K562 (cell line): Measurements from ENCODE around the gene PHF12. TPM values are rescaled to one million over a fixed set of nuclear protein-coding genes. Genes with fewer than 3 reads are reported as not detected.
A peak's percentile ranks its signal among the peaks of the same experiment; 100 is the strongest.

Experiments
- ATAC-seq: fragments of 200-7000 bp; cut with Tn5 transposase; 3 replicates; pipeline ENCODE4 v1.9.1; 2020; ENCODE audit warnings: moderate library complexity
- BruUV-seq: library from RNA; stranded (reverse); fragments of 400-500 nt; replicated peaks from 2 replicates; lab custom pipeline; 2021; lab: Mats Ljungman, UMichigan
- CTCF ChIA-PET: fragments of 300-600 bp; formaldehyde crosslinking; extraction: SDS; loops from one replicate; lab custom pipeline; 2021; ENCODE audit warnings: low intra/inter-chr PET ratio; lab: Yijun Ruan, JAX
- POLR2A ChIA-PET: fragments of 300-600, 350-650 bp; sonication (Branson Sonifier 250); formaldehyde crosslinking; extraction: SDS; loops from one replicate; lab custom pipeline; 2021; ENCODE audit warnings: antibody characterized with exemption, inconsistent platforms; lab: Yijun Ruan, JAX
- DNase-seq, 4 experiments: peaks; one replicate each; pipeline versions ENCODE4 v3.0.0 to v3.0.0-alpha.2; 2011 to 2018; ENCODE audit warnings: low spot score in 3 of 4, mixed read lengths in 3 of 4; ENCODE audit errors: extremely low read depth in 1 of 4
- FAIRE-seq: peaks from 2 replicates; lab custom pipeline; 2011; peaks lifted over from hg19 to GRCh38; lab: Jason Lieb, UNC
- H2AFZ ChIP-seq: 2 replicates; pipeline ENCODE4 v1.6.0; 2011; ENCODE audit warnings: low read depth, low read length, control low read depth, inconsistent platforms
- H3K27ac ChIP-seq: fragments of 200-600 bp; 3 replicates; pipeline ENCODE4 v1.8.0; 2011; ENCODE audit warnings: low read depth, mild to moderate bottlenecking, control low read depth, inconsistent platforms, low read length, moderate library complexity, mixed read lengths; ENCODE audit errors: extremely low read depth
- H3K27me3 ChIP-seq, 2 experiments: fragments of 300-600 bp in 1 of 2; 2 replicates in 1 of 2; 3 replicates in 1 of 2; pipeline versions ENCODE4 v1.6.0 to v1.8.0; 2011; ENCODE audit warnings: inconsistent platforms in 2 of 2, low read length in 2 of 2, mild to moderate bottlenecking in 1 of 2, mixed read lengths in 1 of 2, moderate library complexity in 1 of 2; ENCODE audit not compliant: control insufficient read depth in 2 of 2, insufficient read depth in 2 of 2
- H3K36me3 ChIP-seq: fragments of 300-600 bp; 3 replicates; pipeline ENCODE4 v1.8.0; 2011; ENCODE audit warnings: mild to moderate bottlenecking, low read length, inconsistent platforms; ENCODE audit not compliant: control insufficient read depth, insufficient read depth
- H3K4me1 ChIP-seq, 2 experiments: fragments of 200-600 bp in 1 of 2; replicated peaks in 1 of 2; 2 replicates in 1 of 2; 3 replicates in 1 of 2; pipeline versions ENCODE4 v1.5.1 to v1.8.0; 2011; ENCODE audit warnings: inconsistent platforms in 2 of 2, low read length in 2 of 2, mild to moderate bottlenecking in 1 of 2, mixed read lengths in 1 of 2, moderate library complexity in 1 of 2; ENCODE audit not compliant: control insufficient read depth in 2 of 2, insufficient read depth in 2 of 2
- H3K4me2 ChIP-seq: 2 replicates; pipeline ENCODE4 v1.6.1; 2011; ENCODE audit warnings: low read length, control low read depth, inconsistent platforms, mixed read lengths; ENCODE audit not compliant: insufficient read depth
- H3K4me3 ChIP-seq: fragments of 200-600 bp; sonication (generic), shearing (Covaris generic); 2 replicates; pipeline ENCODE4 v1.5.1; 2016; ENCODE audit warnings: control low read depth, inconsistent platforms
- H3K79me2 ChIP-seq: fragments of 200-600 bp; 3 replicates; pipeline ENCODE4 v1.8.0; 2011; ENCODE audit warnings: low read length, inconsistent platforms; ENCODE audit not compliant: control insufficient read depth, insufficient read depth
- H3K9ac ChIP-seq, 2 experiments: 2 replicates each; pipeline versions ENCODE4 v1.6.0 to v1.6.1; 2011; ENCODE audit warnings: low read depth in 2 of 2, low read length in 2 of 2, control low read depth in 1 of 2, inconsistent platforms in 1 of 2, mild to moderate bottlenecking in 1 of 2, mixed read lengths in 1 of 2; ENCODE audit not compliant: insufficient read depth in 1 of 2
- H3K9me1 ChIP-seq: one replicate; pipeline ENCODE4 v1.6.0; 2011; ENCODE audit warnings: inconsistent platforms, mild to moderate bottlenecking, low read length, moderate library complexity; ENCODE audit not compliant: control insufficient read depth, insufficient read depth
- H3K9me3 ChIP-seq: replicated peaks from 2 replicates; pipeline ENCODE4 v1.5.1; 2011; ENCODE audit warnings: low read depth, low read length, inconsistent platforms; ENCODE audit not compliant: control insufficient read depth, insufficient read depth
- H4K20me1 ChIP-seq: replicated peaks from 2 replicates; pipeline ENCODE4 v1.6.1; 2011; ENCODE audit warnings: low read length, inconsistent platforms, mixed read lengths; ENCODE audit not compliant: control insufficient read depth, insufficient read depth
- AFF4 ChIP-seq: sonication (generic); formaldehyde crosslinking; IDR thresholded peaks from 2 replicates; pipeline ENCODE4 v1.8.0; 2023; ENCODE audit warnings: mild to moderate bottlenecking, missing genetic modification reagents
- FOXK2 ChIP-seq, 2 experiments: fragments of 450-650 bp; IDR thresholded peaks in 1 of 2; conservative IDR thresholded peaks in 1 of 2; 2 replicates each; pipeline ENCODE4 v1.6.1; 2016; ENCODE audit warnings: low read depth in 2 of 2, mild to moderate bottlenecking in 1 of 2
- MAFF ChIP-seq: IDR thresholded peaks from 2 replicates; pipeline ENCODE4 v1.6.1; 2012; ENCODE audit warnings: low read length, improper control_type of control experiment
- RBBP5 ChIP-seq: fragments of 200-600 bp; sonication (generic); IDR thresholded peaks from 2 replicates; pipeline ENCODE4 v1.6.1; 2012; ENCODE audit warnings: borderline replicate concordance, mild to moderate bottlenecking, low read length, control low read depth, inconsistent platforms; ENCODE audit not compliant: insufficient read depth, poor library complexity, severe bottlenecking
- RFX1 ChIP-seq: fragments of 450-650 bp; IDR thresholded peaks from 2 replicates; pipeline ENCODE4 v1.6.1; 2016; ENCODE audit warnings: mild to moderate bottlenecking, moderate library complexity
- RHOXF2B ChIP-seq: fragments of 250-450 bp; sonication (Bioruptor Pico); conservative IDR thresholded peaks from 2 replicates; pipeline ENCODE4 v1.5.1; 2021
- SMARCB1 ChIP-seq: IDR thresholded peaks from 2 replicates; pipeline ENCODE4 v1.6.1; 2011; ENCODE audit warnings: improper control_type of control experiment, low read depth; ENCODE audit not compliant: insufficient read length
- SMARCC2 ChIP-seq: fragments of 450-650 bp; IDR thresholded peaks from 2 replicates; pipeline ENCODE4 v1.6.1; 2017; ENCODE audit warnings: antibody characterized with exemption, moderate library complexity, mild to moderate bottlenecking, low read depth
- SPI1 ChIP-seq: IDR thresholded peaks from 2 replicates; pipeline ENCODE4 v1.6.1; 2011; ENCODE audit warnings: low read depth, low read length, control low read depth, borderline replicate concordance
- TRIM24 ChIP-seq, 2 experiments: fragments of 450-650 bp; IDR thresholded peaks; 2 replicates each; pipeline ENCODE4 v1.6.1; 2016
- ZNF449 ChIP-seq: fragments of 250-450 bp; sonication (Bioruptor Pico); IDR thresholded peaks from 2 replicates; pipeline ENCODE4 v1.8.0; 2022; ENCODE audit warnings: moderate library complexity, mild to moderate bottlenecking, inconsistent platforms
- ZNF780A ChIP-seq: fragments of 250-450 bp; sonication (Bioruptor Pico); IDR thresholded peaks from 2 replicates; pipeline ENCODE4 v1.5.0; 2021; ENCODE audit warnings: mild to moderate bottlenecking
- WGBS: fragments of 100-300 bp; shearing (Covaris generic); methylation state at CpG from one replicate; pipeline ENCODE4 v1.1.6; 2016; ENCODE audit warnings: low coverage, mixed read lengths; ENCODE audit not compliant: insufficient coverage; ENCODE audit errors: missing lambda C conversion rate; 5-methylcytosine and 5-hydroxymethylcytosine counted together
- in situ Hi-C: fragments of 300-500 bp; cut with MboI; formaldehyde crosslinking; loops from 4 replicates; pipeline ENCODE4 v1.15.0; 2018; ENCODE audit warnings: inconsistent platforms, mixed read lengths
- intact Hi-C: fragments of 100-400 bp; cut with micrococcal nuclease; formaldehyde crosslinking; loops from 2 replicates; pipeline ENCODE4 v1.14.2; 2022
- polyA plus RNA-seq, 8 experiments: library from polyadenylated mRNA; depleted of rRNA in 4 of 8; stranded (reverse) in 5 of 8; unstranded in 3 of 8; fragments of >200 nt; fragmentation: Nextera tagmentation in 2 of 8; fragmentation: Illumina TruSeq in 1 of 8; extraction: Ambion mirVana in 2 of 8; extraction: Trizol in 1 of 8; gene quantifications; 2 replicates each; pipeline versions ENCODE4 v1.2.1 to v1.2.3, GENCODE V29; 2011 to 2014; ENCODE audit warnings: inconsistent platforms in 1 of 8, missing spikeins in 1 of 8
- total RNA-seq, 7 experiments: library from RNA; depleted of rRNA in 6 of 7; stranded (reverse); fragments of >200 nt in 6 of 7; fragmentation: Illumina TruSeq in 2 of 7; extraction: Trizol in 2 of 7; gene quantifications; 2 replicates each; pipeline versions ENCODE4 v1.2.1 to v1.2.3, GENCODE V29; 2011 to 2021; ENCODE audit warnings: low replicate concordance in 1 of 7

PHF12 gene
- total and polyA plus RNA-seq, 9 of the 15 experiments (the other 6 are each of a cell fraction or from before 2014, with no cell fraction given), result 0.82 to 31.3 (median 13.5) TPM

- peaks cover 15% of the 10 kb centered on the region for H3K79me2 ChIP-seq
Observed at GRCh38 chr17:28889996-28890395, 61.3 kb downstream of the PHF12 start.

GRCh38 chr17:28888832-28889231 is 62.5 kb downstream of the PHF12 start:
- no TSS peak for BruUV-seq
- intact Hi-C loops (no loop called here), in situ Hi-C loops (no loop called here)
- no peak overlapping the region for H3K4me3 ChIP-seq
- POLR2A ChIA-PET, result interaction anchor here (1.1 to 1.5 kb wide), 2 partner anchors 23 to 181 kb away, joined by 3 to 4 read pairs; no protein-coding TSS in a partner anchor
- peaks cover 40% of the 10 kb centered on the region; the same call in 2 of the 3 replicates for H3K36me3 ChIP-seq
- H3K27me3 ChIP-seq, result no peaks in the 10 kb centered on the region
- peaks cover 0 to 27% of the 10 kb centered on the region in 2 experiments; a peak in 3 of 5 replicates for H3K4me1 ChIP-seq
- H2AFZ ChIP-seq, result no peak overlapping the region
- no peak for FAIRE-seq
- no peak overlapping the region for H3K4me2 ChIP-seq
- no peaks in the 10 kb centered on the region for H3K9me1 ChIP-seq
- ATAC-seq, result no peak
- CTCF ChIA-PET, result no interaction called here
- H3K79me2 ChIP-seq, result peaks cover 8% of the 10 kb centered on the region; the same call in 2 of the 3 replicates
- peak overlapping the region in 1 of 2 experiments; percentile 1; a peak in 1 of 4 replicates for H3K9ac ChIP-seq
- WGBS, result 82% methylated on average over 7 of the region's 7 CpGs
- H3K9me3 ChIP-seq, result no peaks in the 10 kb centered on the region
- H4K20me1 ChIP-seq, result no peaks in the 10 kb centered on the region; the same call in 1 of the 2 replicates
- no peak overlapping the region for H3K27ac ChIP-seq
- DNase-seq, result no peak
- TF ChIP-seq MAFF (no peak), SMARCB1 (no peak), RHOXF2B (CRISPR knock-in tag) (no peak), ZNF780A (CRISPR knock-in tag) (no peak), AFF4 (CRISPR knock-in tag) (no peak), FOXK2 (conservative IDR thresholded peaks at IDR 0.05 in 1 of 2, IDR thresholded peaks at IDR 0.05 in 1 of 2; ENCODE audit: low read depth in 2 of 2) (no peak), RFX1 (no peak), TRIM24 (IDR thresholded peaks at IDR 0.05) (no peak), ZNF449 (no peak), SMARCC2 (no peak)

More at GRCh38 chr17:28889996-28890395, 61.3 kb downstream of the PHF12 start:
- ATAC-seq (no peak), DNase-seq (no peak), FAIRE-seq (no peak)
- in situ Hi-C loops, result no loop called here
- peaks cover 0 to 22% of the 10 kb centered on the region in 2 experiments; a peak in 3 of 5 replicates for H3K4me1 ChIP-seq
- no peaks in the 10 kb centered on the region for H3K9me1 ChIP-seq
- 61% methylated on average over 5 of the region's 5 CpGs for WGBS
- H3K4me2 ChIP-seq, result no peak overlapping the region
- no peak overlapping the region for H2AFZ ChIP-seq
- no TSS peak for BruUV-seq
- intact Hi-C loops, result no loop called here
- peaks cover 29% of the 10 kb centered on the region; the same call in 2 of the 3 replicates for H3K36me3 ChIP-seq
- no peak overlapping the region for H3K4me3 ChIP-seq
- no peak overlapping the region for H3K27ac ChIP-seq
- ChIA-PET POLR2A (interaction anchor here (1.1 to 1.5 kb wide), 3 partner anchors 16 to 180 kb away, joined by 3 to 4 read pairs (median 3); no protein-coding TSS in a partner anchor), CTCF (no interaction called here)
- H4K20me1 ChIP-seq, result no peaks in the 10 kb centered on the region; the same call in 1 of the 2 replicates
- no peaks in the 10 kb centered on the region for H3K27me3 ChIP-seq
- TF ChIP-seq SPI1, result 0 out of 2 replicates have a peak, but pooled peaks have one; percentile 8
- no peak for TF ChIP-seq RBBP5
- H3K9me3 ChIP-seq, result no peaks in the 10 kb centered on the region
- H3K9ac ChIP-seq, result peak overlapping the region in 1 of 2 experiments; percentile 27; a peak in 1 of 4 replicates
